Testis (tissue), 2 donors: Measurements from ENCODE around the gene STIP1.

Experiments used
- POLR2A ChIP-seq: fragments of 450-650 bp; IDR thresholded peaks from one replicate; pipeline ENCODE4 v1.6.1; 2017; ENCODE audit warnings: antibody characterized with exemption, mild to moderate bottlenecking, moderate library complexity
- TF ChIP-seq, protein P1 (sequence below), 3 experiments: fragments of 450-650 bp in 2 of 3; fragments of 200-600 bp in 1 of 3; sonication (generic) in 1 of 3; IDR thresholded peaks; one replicate each; pipeline ENCODE4 v1.5.1; 2016 to 2019; ENCODE audit warnings: antibody characterized with exemption in 3 of 3, mild to moderate bottlenecking in 2 of 3, moderate library complexity in 1 of 3

- TF ChIP-seq, protein P1, sequence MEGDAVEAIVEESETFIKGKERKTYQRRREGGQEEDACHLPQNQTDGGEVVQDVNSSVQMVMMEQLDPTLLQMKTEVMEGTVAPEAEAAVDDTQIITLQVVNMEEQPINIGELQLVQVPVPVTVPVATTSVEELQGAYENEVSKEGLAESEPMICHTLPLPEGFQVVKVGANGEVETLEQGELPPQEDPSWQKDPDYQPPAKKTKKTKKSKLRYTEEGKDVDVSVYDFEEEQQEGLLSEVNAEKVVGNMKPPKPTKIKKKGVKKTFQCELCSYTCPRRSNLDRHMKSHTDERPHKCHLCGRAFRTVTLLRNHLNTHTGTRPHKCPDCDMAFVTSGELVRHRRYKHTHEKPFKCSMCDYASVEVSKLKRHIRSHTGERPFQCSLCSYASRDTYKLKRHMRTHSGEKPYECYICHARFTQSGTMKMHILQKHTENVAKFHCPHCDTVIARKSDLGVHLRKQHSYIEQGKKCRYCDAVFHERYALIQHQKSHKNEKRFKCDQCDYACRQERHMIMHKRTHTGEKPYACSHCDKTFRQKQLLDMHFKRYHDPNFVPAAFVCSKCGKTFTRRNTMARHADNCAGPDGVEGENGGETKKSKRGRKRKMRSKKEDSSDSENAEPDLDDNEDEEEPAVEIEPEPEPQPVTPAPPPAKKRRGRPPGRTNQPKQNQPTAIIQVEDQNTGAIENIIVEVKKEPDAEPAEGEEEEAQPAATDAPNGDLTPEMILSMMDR (IDR thresholded peaks at IDR 0.05): no peak
- TF ChIP-seq POLR2A: no peak
These were observed 52.1 kb downstream of the STIP1 start for GRCh38 chr11:64238076-64238475.
